HL-60 (cell line): Measurements from ENCODE around the gene MOCOS.

Experiments
- DNase-seq, 2 experiments: peaks; one replicate each; pipeline ENCODE4 v3.0.0-alpha.2; 2010 to 2020; ENCODE audit warnings: low read depth in 1 of 2, low spot score in 1 of 2
- H3K27ac ChIP-seq: fragments of 250-450 bp; sonication (Bioruptor Pico); replicated peaks from 2 replicates; pipeline ENCODE4 v1.5.1; 2020; ENCODE audit warnings: mild to moderate bottlenecking, moderate library complexity
- H3K27me3 ChIP-seq: fragments of 250-450 bp; sonication (Bioruptor Pico); 2 replicates; pipeline ENCODE4 v1.5.1; 2021; ENCODE audit warnings: mild to moderate bottlenecking, moderate library complexity; ENCODE audit not compliant: insufficient read depth, poor library complexity, severe bottlenecking
- H3K4me3 ChIP-seq: replicated peaks from 2 replicates; pipeline ENCODE4 v1.5.1; 2011; ENCODE audit warnings: mild to moderate bottlenecking, control low read depth, low read length; ENCODE audit not compliant: insufficient read depth
- GABPA ChIP-seq: IDR thresholded peaks from 2 replicates; pipeline ENCODE4 v1.6.1; 2012; ENCODE audit warnings: low read depth
- POLR2AphosphoS5 ChIP-seq: IDR thresholded peaks from 2 replicates; pipeline ENCODE4 v1.6.1; 2012; ENCODE audit warnings: low read depth
- SPI1 ChIP-seq: IDR thresholded peaks from 2 replicates; pipeline ENCODE4 v1.6.1; 2012; ENCODE audit warnings: low read depth, mild to moderate bottlenecking, borderline replicate concordance
- TF ChIP-seq, protein P1 (sequence below): IDR thresholded peaks from 2 replicates; pipeline ENCODE4 v1.6.1; 2012; ENCODE audit warnings: low read depth; ENCODE audit not compliant: insufficient replicate concordance
- TF ChIP-seq, protein P2 (sequence below): IDR thresholded peaks from one replicate; pipeline ENCODE4 v1.5.1; 2011; ENCODE audit warnings: low read length, control low read depth, inconsistent platforms; ENCODE audit not compliant: insufficient read depth

MOCOS gene

DNA sequence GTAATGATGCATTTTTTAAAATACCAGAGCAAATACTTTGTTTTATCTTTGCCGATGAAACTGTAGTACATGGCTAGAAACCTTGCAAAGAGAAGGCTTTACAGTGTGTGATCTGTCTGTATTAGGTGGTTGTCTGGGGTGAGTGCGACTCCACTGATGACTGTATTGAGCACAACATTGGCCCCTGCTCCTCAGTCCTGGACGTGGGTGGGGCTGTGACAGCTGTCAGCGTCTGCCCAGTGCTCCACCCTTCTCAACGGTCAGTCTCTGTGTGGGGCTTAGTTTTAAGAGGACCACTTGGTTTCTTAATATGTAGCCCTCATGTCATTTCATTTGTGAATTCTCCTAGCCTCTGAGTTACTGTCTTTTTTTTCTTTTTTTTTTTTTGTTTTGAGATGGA is 17.4 kb upstream of the MOCOS start:
- Histone ChIP-seq H3K4me3 (no peak overlapping the region), H3K27me3 (no peaks in the 10 kb centered on the region), H3K27ac (no peak overlapping the region)
- DNase-seq = no peak
- TF ChIP-seq POLR2AphosphoS5 (no peak), SPI1 (no peak), GABPA (no peak)
- TF ChIP-seq, protein P1, sequence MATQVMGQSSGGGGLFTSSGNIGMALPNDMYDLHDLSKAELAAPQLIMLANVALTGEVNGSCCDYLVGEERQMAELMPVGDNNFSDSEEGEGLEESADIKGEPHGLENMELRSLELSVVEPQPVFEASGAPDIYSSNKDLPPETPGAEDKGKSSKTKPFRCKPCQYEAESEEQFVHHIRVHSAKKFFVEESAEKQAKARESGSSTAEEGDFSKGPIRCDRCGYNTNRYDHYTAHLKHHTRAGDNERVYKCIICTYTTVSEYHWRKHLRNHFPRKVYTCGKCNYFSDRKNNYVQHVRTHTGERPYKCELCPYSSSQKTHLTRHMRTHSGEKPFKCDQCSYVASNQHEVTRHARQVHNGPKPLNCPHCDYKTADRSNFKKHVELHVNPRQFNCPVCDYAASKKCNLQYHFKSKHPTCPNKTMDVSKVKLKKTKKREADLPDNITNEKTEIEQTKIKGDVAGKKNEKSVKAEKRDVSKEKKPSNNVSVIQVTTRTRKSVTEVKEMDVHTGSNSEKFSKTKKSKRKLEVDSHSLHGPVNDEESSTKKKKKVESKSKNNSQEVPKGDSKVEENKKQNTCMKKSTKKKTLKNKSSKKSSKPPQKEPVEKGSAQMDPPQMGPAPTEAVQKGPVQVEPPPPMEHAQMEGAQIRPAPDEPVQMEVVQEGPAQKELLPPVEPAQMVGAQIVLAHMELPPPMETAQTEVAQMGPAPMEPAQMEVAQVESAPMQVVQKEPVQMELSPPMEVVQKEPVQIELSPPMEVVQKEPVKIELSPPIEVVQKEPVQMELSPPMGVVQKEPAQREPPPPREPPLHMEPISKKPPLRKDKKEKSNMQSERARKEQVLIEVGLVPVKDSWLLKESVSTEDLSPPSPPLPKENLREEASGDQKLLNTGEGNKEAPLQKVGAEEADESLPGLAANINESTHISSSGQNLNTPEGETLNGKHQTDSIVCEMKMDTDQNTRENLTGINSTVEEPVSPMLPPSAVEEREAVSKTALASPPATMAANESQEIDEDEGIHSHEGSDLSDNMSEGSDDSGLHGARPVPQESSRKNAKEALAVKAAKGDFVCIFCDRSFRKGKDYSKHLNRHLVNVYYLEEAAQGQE = no peak
- TF ChIP-seq, protein P2, sequence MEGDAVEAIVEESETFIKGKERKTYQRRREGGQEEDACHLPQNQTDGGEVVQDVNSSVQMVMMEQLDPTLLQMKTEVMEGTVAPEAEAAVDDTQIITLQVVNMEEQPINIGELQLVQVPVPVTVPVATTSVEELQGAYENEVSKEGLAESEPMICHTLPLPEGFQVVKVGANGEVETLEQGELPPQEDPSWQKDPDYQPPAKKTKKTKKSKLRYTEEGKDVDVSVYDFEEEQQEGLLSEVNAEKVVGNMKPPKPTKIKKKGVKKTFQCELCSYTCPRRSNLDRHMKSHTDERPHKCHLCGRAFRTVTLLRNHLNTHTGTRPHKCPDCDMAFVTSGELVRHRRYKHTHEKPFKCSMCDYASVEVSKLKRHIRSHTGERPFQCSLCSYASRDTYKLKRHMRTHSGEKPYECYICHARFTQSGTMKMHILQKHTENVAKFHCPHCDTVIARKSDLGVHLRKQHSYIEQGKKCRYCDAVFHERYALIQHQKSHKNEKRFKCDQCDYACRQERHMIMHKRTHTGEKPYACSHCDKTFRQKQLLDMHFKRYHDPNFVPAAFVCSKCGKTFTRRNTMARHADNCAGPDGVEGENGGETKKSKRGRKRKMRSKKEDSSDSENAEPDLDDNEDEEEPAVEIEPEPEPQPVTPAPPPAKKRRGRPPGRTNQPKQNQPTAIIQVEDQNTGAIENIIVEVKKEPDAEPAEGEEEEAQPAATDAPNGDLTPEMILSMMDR = no peak

- DNase-seq = no peak
- Histone ChIP-seq H3K27me3 (no peaks in the 10 kb centered on the region), H3K27ac (no peak overlapping the region), H3K4me3 (no peak overlapping the region)
- TF ChIP-seq, protein P2 = no peak
Observed at GRCh38 chr18:36175481-36175880, 11.8 kb upstream of the MOCOS start.

DNA sequence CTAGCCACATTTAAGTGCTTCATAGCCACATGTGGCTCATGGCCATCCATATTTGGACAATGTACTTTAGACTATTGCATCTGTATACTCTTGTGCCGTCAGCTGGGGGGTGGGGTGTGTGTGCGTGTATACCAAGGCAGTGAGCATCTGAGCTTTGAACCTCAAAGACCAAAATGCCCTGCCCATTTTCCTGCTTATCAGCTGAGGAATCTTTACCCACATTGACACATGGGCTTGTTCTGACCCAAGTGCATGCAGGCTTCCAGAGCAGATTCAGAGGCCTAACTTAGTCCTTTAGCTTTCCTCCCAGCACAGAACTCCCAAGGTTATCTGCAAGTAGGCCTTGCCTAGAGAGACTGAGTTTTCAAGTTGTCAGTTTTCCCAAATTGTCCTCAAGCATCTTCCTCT is 11.1 kb upstream of the MOCOS start:
- TF ChIP-seq SPI1 (no peak), GABPA (no peak), POLR2AphosphoS5 (no peak)
- TF ChIP-seq, protein P2 = no peak
- no peak overlapping the region for H3K27ac ChIP-seq
- H3K4me3 ChIP-seq = no peak overlapping the region
- no peak for DNase-seq
- H3K27me3 ChIP-seq = no peaks in the 10 kb centered on the region

- TF ChIP-seq, protein P2 = no peak
- TF ChIP-seq POLR2AphosphoS5 (no peak), SPI1 (no peak), GABPA (no peak)
- TF ChIP-seq, protein P1 = no peak
- Histone ChIP-seq H3K4me3 (no peak overlapping the region), H3K27ac (no peak overlapping the region), H3K27me3 (no peaks in the 10 kb centered on the region)
- no peak for DNase-seq
Observed at GRCh38 chr18:36176711-36177110, 10.6 kb upstream of the MOCOS start.
